Gastrocnemius medialis (tissue), 4 donors: ENCODE results near the gene PPP2R3B.

Experiments
- CTCF ChIP-seq, 5 experiments: fragments of 450-650 bp in 3 of 5; fragments of 200-600 bp in 2 of 5; sonication (generic) in 2 of 5; IDR thresholded peaks in 4 of 5; conservative IDR thresholded peaks in 1 of 5; 1 replicate in 4 of 5; 2 replicates in 1 of 5; pipeline ENCODE4 v1.5.1; 2016 to 2019; ENCODE audit warnings: antibody characterized with exemption in 5 of 5, mild to moderate bottlenecking in 3 of 5, moderate library complexity in 3 of 5
- POLR2A ChIP-seq, 2 donors: fragments of 450-650 bp; IDR thresholded peaks; one replicate each; pipeline ENCODE4 v1.6.1; 2017; ENCODE audit warnings: antibody characterized with exemption in 2 of 2, mild to moderate bottlenecking in 2 of 2, moderate library complexity in 2 of 2

- TF ChIP-seq POLR2A (IDR thresholded peaks at IDR 0.05) (no peak), CTCF (IDR thresholded peaks at IDR 0.05 in 4 of 5, conservative IDR thresholded peaks at IDR 0.05 in 1 of 5) (no peak)
Measured at GRCh38 chrX:317424-318067, 69.2 kb downstream of the PPP2R3B start.
